ENCODE data around the gene CENPK.

- TF ChIP-seq CTCF (IDR thresholded peaks at IDR 0.05; ENCODE audit: insufficient read depth, low read length, poor library complexity, severe bottlenecking) (no peak), EZH2phosphoT487 (conservative IDR thresholded peaks at IDR 0.05; ENCODE audit: low read length) (no peak)
These were observed 94.3 kb downstream of the CENPK start for GRCh38 chr5:65468633-65469032.

Measured in SU-DHL-6 (cell line).